GM18861 (cell line): ENCODE results near the gene TRAPPC14.

Source experiments
- ATAC-seq: cut with Tn5 transposase; IDR thresholded peaks from one replicate; pipeline ENCODE4 v1.9.1; 2021; ENCODE audit not compliant: unreplicated experiment

TRAPPC14 gene

GRCh38 chr7:100174582-100174981, 16.1 kb upstream of the TRAPPC14 start:
- no peak for ATAC-seq

- ATAC-seq, result no peak
Observed at GRCh38 chr7:100173806-100174495, 15.4 kb upstream of the TRAPPC14 start.

GRCh38 chr7:100171840-100172239, 13.3 kb upstream of the TRAPPC14 start:
- no peak for ATAC-seq

GRCh38 chr7:100171087-100171681, 12.7 kb upstream of the TRAPPC14 start:
- ATAC-seq, result no peak

GRCh38 chr7:100170101-100170897, 11.8 kb upstream of the TRAPPC14 start:
- no peak for ATAC-seq

GRCh38 chr7:100169147-100169850, 10.8 kb upstream of the TRAPPC14 start:
- no peak for ATAC-seq

- ATAC-seq, result no peak
Observed at GRCh38 chr7:100167912-100168323, 9.4 kb upstream of the TRAPPC14 start.

- ATAC-seq, result no peak
Observed at GRCh38 chr7:100166970-100167911, 8.7 kb upstream of the TRAPPC14 start.

GRCh38 chr7:100166317-100166940, 7.9 kb upstream of the TRAPPC14 start:
- no peak for ATAC-seq

- no peak for ATAC-seq
Observed at GRCh38 chr7:100163871-100164270, 5.3 kb upstream of the TRAPPC14 start.

- no peak for ATAC-seq
Observed at GRCh38 chr7:100163006-100163531, 4.5 kb upstream of the TRAPPC14 start.

GRCh38 chr7:100160067-100160466, 1.5 kb upstream of the TRAPPC14 start:
- no peak for ATAC-seq

GRCh38 chr7:100159099-100159623, 638 bp upstream of the TRAPPC14 start:
- ATAC-seq, result no peak

GRCh38 chr7:100157334-100158228, 942 bp downstream of the TRAPPC14 start:
- no peak for ATAC-seq

- ATAC-seq, result no peak
Observed at GRCh38 chr7:100157069-100157333, 1.5 kb downstream of the TRAPPC14 start.

GRCh38 chr7:100156331-100157068, 2.0 kb downstream of the TRAPPC14 start:
- no peak for ATAC-seq

- no peak for ATAC-seq
Observed at GRCh38 chr7:100155553-100156317, 2.8 kb downstream of the TRAPPC14 start.
